Astrocyte of the spinal cord (primary cell): ENCODE results near the gene STATH.

ENCODE experiments used
- DNase-seq: peaks from one replicate; pipeline ENCODE4 v3.0.0; 2011; ENCODE audit warnings: low read depth, low spot score
- H3K4me3 ChIP-seq: 2 replicates; pipeline ENCODE4 v1.5.1; 2011; ENCODE audit warnings: low read depth, mild to moderate bottlenecking, low read length, moderate library complexity
- in situ Hi-C: cut with HindIII; loops from 2 replicates; pipeline ENCODE4 v1.10.0; 2017; ENCODE audit warnings: low sequenced_read_pairs
- TF ChIP-seq, protein P1 (sequence below): IDR thresholded peaks from 2 replicates; pipeline ENCODE4 v1.5.1; 2012; ENCODE audit warnings: low read depth, mild to moderate bottlenecking, low read length, inconsistent platforms

The STATH gene

DNA sequence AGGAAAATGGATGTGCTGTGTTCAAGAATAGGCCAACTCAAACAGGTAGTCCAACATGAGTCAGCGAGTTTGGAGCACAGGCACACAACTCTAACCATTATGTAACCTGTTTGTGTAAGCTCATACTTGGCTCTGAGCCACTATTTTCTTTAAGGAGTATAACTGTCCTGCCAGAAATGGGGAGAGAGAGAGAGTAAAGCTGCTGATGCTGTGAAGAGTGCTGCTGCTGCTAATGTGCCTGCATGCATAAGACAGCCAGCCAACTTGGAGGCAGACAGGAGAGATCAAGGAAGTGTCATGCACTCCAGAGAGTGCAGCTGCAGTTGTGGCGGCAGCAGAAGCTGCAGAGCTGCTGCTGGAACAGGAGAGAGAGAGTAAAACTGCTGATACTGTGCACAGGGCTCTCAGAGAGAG is 11.7 kb upstream of the STATH start:
- H3K4me3 ChIP-seq: no peak overlapping the region
- in situ Hi-C loops: no loop called here
- peak; percentile 51 for DNase-seq
- TF ChIP-seq, protein P1, sequence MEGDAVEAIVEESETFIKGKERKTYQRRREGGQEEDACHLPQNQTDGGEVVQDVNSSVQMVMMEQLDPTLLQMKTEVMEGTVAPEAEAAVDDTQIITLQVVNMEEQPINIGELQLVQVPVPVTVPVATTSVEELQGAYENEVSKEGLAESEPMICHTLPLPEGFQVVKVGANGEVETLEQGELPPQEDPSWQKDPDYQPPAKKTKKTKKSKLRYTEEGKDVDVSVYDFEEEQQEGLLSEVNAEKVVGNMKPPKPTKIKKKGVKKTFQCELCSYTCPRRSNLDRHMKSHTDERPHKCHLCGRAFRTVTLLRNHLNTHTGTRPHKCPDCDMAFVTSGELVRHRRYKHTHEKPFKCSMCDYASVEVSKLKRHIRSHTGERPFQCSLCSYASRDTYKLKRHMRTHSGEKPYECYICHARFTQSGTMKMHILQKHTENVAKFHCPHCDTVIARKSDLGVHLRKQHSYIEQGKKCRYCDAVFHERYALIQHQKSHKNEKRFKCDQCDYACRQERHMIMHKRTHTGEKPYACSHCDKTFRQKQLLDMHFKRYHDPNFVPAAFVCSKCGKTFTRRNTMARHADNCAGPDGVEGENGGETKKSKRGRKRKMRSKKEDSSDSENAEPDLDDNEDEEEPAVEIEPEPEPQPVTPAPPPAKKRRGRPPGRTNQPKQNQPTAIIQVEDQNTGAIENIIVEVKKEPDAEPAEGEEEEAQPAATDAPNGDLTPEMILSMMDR: no peak

DNA sequence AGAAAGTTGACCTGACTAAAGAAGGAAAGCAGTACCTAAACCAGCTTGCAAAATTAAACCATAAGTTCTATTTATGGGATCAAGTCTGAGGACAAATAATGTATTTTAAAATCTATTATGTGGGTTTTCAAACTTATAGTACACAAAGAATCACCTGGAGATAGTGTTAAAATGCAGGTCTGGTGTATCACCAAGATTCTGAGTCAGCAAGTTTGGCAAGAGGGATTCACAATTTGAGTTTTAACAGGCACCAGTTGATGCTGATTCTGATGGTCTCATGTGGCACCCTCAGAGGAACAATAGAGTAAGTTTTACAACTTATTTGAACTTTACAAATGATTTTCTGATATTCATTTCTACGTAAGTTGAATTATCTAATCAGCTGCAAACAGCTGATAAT is 9.1 kb upstream of the STATH start:
- no peak for DNase-seq
- no peak overlapping the region for H3K4me3 ChIP-seq
- TF ChIP-seq, protein P1: no peak
- in situ Hi-C loops: no loop called here

DNA sequence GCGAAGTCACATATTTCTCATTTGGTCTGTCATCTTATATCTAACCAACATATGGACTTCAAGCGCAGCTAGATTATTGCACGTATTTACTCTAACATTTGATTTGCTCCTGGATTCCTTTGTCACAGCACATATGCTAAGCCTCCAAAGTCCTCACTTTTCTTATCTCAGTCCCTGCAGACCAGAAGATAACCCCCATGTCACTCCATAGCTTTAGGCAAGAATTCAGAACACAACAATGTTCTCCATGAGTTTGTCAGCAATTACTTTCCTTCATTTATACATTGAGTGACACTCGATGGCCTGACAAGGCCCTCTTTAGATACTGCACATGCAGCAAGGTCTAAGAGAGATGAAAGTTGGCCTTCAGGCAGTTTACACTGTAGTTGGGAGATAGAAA is 4.8 kb upstream of the STATH start:
- in situ Hi-C loops: no loop called here
- no peak for DNase-seq
- H3K4me3 ChIP-seq: no peak overlapping the region
- TF ChIP-seq, protein P1: no peak

DNA sequence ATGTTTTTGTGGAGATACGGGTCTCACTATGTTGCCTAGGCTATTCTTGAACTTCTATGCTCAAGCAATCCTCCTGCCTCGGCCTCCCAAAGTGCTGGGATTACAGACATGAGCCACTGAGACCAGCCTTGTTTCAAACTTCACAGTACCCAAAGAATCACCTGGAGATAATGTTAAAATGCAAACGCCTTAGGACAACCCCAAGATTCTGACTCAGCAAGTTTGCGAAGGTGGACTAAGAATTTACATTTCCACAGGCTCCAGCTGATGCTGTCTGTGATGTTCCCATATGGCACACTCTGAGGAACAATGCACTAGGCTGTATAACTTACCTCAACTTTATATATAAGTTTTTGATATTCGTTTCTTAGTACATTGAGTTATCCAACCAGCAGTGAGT is 984 bp upstream of the STATH start:
- in situ Hi-C loops: no loop called here
- no peak overlapping the region for H3K4me3 ChIP-seq
- DNase-seq: no peak
- TF ChIP-seq, protein P1: no peak

DNA sequence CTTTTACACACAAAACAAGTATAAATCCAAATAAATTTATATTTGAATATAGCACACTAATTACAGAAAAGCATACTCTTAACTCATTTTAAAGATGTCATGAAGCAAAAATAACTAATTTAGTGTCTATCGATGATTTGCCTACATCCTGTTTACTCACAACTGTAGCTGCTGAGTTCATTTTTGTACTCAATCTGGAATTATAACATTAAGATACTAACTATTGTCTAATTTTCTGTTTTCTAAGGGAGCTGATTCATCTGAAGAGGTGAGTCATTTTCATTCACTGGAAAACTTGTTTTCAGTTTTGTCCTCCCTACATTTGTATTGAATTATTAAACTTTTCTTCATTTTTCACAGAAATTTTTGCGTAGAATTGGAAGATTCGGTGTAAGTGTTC is 3.7 kb downstream of the STATH start:
- DNase-seq: peak; percentile 7
- in situ Hi-C loops: no loop called here
- no peak overlapping the region for H3K4me3 ChIP-seq
- TF ChIP-seq, protein P1: no peak

DNA sequence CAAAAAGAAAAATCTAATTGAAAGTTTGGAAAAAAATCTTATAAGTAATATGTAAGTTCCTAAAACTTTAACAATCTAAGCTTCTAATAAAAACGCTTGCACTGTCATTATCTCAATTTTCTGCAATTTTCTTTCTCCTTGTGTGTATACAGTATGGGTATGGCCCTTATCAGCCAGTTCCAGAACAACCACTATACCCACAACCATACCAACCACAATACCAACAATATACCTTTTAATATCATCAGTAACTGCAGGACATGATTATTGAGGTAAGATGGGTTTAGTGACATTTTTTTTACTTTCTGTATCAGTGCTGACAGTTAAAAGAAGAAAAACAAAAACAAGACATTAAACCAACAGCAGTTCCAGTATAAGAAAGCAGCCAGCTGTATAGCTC is 4.9 kb downstream of the STATH start:
- in situ Hi-C loops: no loop called here
- TF ChIP-seq, protein P1: no peak
- no peak for DNase-seq
- H3K4me3 ChIP-seq: no peak overlapping the region

DNA sequence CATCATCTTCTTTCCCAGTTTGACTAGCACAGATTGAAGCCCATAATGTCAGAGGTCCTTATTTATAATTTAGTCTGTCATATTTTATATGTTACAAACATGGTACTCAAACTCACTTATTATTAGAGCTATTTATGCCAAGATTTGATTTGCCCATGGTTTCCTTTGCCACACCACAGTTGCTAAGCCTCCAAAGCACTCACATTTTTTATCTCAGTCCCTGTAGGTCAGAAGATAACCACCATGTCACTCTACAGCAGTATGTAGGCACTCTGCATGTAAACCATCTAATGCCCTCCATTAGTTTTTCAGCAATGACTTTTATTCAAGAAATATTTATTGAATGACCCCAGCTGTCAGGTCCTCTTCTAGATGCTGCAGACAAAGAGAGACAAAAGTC is 6.7 kb downstream of the STATH start:
- in situ Hi-C loops: no loop called here
- TF ChIP-seq, protein P1: no peak
- no peak for DNase-seq
- no peak overlapping the region for H3K4me3 ChIP-seq
